ENCODE results near the gene ST6GALNAC5.

DNA sequence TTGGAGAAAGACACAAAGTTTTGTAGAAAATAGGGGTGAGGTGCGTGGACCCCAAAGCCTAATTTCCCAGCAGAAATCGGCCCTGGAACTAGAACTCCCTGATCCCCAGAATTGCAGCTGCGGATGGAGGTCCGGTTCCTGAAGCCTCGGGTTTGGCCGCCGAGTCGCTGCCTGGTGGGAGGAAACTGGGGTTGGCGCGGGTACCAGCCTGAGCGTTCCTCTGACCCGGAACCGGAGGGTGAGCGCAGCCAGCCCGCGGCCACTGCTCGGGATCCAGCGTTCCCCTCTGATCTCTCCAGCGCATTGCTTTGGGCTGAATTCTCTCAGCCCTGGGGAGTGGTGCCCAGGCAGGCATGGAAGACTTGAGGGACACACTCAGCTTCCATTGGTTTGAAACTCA, 1.6 kb downstream of the ST6GALNAC5 start:
- TF ChIP-seq, protein P1, sequence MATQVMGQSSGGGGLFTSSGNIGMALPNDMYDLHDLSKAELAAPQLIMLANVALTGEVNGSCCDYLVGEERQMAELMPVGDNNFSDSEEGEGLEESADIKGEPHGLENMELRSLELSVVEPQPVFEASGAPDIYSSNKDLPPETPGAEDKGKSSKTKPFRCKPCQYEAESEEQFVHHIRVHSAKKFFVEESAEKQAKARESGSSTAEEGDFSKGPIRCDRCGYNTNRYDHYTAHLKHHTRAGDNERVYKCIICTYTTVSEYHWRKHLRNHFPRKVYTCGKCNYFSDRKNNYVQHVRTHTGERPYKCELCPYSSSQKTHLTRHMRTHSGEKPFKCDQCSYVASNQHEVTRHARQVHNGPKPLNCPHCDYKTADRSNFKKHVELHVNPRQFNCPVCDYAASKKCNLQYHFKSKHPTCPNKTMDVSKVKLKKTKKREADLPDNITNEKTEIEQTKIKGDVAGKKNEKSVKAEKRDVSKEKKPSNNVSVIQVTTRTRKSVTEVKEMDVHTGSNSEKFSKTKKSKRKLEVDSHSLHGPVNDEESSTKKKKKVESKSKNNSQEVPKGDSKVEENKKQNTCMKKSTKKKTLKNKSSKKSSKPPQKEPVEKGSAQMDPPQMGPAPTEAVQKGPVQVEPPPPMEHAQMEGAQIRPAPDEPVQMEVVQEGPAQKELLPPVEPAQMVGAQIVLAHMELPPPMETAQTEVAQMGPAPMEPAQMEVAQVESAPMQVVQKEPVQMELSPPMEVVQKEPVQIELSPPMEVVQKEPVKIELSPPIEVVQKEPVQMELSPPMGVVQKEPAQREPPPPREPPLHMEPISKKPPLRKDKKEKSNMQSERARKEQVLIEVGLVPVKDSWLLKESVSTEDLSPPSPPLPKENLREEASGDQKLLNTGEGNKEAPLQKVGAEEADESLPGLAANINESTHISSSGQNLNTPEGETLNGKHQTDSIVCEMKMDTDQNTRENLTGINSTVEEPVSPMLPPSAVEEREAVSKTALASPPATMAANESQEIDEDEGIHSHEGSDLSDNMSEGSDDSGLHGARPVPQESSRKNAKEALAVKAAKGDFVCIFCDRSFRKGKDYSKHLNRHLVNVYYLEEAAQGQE (IDR thresholded peaks at IDR 0.05; ENCODE audit: low read depth) = no peak
- TF ChIP-seq YY1 (IDR thresholded peaks at IDR 0.05; ENCODE audit: low read depth) = no peak
- TF ChIP-seq CEBPB (IDR thresholded peaks at IDR 0.05) = no peak
- no peak for TF ChIP-seq TEAD4 (IDR thresholded peaks at IDR 0.05)
- TF ChIP-seq, protein P2, sequence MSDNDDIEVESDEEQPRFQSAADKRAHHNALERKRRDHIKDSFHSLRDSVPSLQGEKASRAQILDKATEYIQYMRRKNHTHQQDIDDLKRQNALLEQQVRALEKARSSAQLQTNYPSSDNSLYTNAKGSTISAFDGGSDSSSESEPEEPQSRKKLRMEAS (IDR thresholded peaks at IDR 0.05) = no peak

All from Ishikawa (cell line).